Coronary artery (tissue), 2 donors: ENCODE results near the gene TMEM201.

Source experiments
- DNase-seq: peaks from one replicate; pipeline ENCODE4 v3.0.0-alpha.2; 2017; ENCODE audit warnings: low spot score
- H3K27ac ChIP-seq, 2 donors: fragments of 200-600 bp; sonication (generic); one replicate each; pipeline ENCODE4 v1.5.1; 2016 to 2019
- H3K4me3 ChIP-seq: fragments of 200-600 bp; sonication (generic); 2 replicates; pipeline ENCODE4 v1.5.1; 2016; ENCODE audit warnings: mild to moderate bottlenecking, moderate library complexity
- TF ChIP-seq, protein P1 (sequence below): fragments of 200-600 bp; sonication (generic); IDR thresholded peaks from one replicate; pipeline ENCODE4 v1.5.1; 2019; ENCODE audit warnings: antibody characterized with exemption

TMEM201 gene

DNA sequence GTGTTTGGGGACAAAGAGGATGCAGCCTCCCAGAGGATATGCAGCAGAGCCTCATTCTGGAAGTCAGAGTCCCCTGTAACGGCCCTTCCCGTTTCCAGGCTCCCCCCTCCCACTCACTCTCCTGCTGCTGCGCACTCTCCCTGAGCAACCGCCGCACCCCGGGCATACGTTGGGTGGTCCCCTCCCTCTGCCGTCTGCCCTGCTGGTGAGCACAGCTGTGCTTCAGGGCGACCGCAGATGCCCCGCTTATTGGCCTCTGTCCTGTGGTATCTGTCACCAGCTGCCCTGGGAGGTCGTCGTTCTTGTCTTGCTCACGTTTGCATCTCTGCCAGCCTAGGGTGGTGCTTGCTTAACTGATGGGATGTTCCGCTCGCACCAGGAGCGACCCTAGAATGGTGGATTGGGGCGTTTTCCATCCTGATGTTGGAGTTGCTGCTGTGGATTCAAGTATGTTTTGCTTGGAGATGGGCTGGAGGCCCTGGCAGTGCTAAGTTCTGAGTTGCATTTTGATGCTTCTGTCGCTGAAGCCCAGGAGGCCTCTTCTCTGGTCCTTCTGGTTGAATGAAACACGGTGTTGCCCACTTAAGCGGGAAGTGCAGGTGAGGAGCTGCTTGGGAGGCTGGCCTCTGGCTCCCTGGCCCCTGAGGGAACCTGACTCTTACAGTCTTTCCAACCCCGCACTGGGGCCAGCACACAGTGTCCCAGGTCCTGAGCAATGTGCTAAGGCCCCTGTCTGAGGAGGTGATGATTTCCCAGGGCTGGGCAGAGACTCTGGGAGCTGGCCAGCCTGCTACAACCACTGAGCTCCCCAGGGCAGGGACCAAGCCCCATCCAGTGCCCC, 3.2 kb downstream of the TMEM201 start:
- no peak for DNase-seq
- Histone ChIP-seq H3K27ac (no peak overlapping the region), H3K4me3 (no peak overlapping the region)
- TF ChIP-seq, protein P1, sequence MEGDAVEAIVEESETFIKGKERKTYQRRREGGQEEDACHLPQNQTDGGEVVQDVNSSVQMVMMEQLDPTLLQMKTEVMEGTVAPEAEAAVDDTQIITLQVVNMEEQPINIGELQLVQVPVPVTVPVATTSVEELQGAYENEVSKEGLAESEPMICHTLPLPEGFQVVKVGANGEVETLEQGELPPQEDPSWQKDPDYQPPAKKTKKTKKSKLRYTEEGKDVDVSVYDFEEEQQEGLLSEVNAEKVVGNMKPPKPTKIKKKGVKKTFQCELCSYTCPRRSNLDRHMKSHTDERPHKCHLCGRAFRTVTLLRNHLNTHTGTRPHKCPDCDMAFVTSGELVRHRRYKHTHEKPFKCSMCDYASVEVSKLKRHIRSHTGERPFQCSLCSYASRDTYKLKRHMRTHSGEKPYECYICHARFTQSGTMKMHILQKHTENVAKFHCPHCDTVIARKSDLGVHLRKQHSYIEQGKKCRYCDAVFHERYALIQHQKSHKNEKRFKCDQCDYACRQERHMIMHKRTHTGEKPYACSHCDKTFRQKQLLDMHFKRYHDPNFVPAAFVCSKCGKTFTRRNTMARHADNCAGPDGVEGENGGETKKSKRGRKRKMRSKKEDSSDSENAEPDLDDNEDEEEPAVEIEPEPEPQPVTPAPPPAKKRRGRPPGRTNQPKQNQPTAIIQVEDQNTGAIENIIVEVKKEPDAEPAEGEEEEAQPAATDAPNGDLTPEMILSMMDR: no peak

DNA sequence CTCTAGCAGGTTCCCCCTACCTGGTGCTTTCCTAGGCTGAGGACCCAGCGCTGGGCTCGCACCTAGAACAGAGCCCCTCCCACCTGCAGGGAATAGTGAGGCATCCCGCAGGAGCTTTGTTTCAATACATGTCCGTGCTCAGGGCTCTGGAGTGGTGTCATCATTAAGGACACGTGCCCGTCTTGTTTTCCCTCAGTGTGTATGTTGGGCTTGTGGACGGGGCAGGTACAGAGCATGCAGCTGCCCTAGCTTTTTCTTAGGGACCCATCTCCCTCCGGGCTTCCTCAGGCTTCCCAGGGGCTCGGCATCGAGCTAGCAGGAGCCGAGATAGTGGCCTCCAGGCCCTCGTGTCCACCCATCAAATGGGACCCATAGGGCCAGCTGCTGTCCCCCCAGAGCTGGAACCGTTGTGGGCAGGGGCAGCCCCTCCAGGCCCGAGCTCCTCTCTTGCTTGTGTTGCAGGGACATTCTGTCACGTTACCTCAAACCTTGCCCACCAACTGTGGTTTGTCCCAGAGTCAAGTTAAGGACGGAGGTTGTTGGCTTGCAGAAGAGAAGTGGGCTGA, 3.9 kb downstream of the TMEM201 start:
- Histone ChIP-seq H3K4me3 (no peak overlapping the region), H3K27ac (no peak overlapping the region)
- DNase-seq: no peak
- TF ChIP-seq, protein P1: no peak

DNA sequence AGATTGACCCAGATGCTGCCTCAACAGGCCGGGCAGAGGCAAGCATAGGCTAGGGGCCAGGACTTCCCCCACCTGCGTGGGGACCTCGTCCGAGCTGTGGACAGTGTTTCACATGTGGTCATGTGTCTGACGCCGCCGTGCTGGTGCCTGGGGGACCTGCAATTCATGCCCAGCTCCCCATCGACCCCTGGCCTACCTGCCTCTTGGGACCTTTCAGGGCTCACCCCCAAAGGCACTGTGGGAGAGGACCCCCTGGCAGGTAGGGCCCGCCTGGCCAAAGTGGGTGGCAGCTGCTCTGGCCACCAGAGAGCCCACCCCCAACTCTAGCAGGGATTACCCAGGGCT, 4.4 kb downstream of the TMEM201 start:
- H3K4me3 ChIP-seq: peak overlapping the region; percentile 34
- no peak for DNase-seq
- TF ChIP-seq, protein P1: no peak
- peak overlapping the region in 1 of 2 donors; percentile 10 for H3K27ac ChIP-seq

DNA sequence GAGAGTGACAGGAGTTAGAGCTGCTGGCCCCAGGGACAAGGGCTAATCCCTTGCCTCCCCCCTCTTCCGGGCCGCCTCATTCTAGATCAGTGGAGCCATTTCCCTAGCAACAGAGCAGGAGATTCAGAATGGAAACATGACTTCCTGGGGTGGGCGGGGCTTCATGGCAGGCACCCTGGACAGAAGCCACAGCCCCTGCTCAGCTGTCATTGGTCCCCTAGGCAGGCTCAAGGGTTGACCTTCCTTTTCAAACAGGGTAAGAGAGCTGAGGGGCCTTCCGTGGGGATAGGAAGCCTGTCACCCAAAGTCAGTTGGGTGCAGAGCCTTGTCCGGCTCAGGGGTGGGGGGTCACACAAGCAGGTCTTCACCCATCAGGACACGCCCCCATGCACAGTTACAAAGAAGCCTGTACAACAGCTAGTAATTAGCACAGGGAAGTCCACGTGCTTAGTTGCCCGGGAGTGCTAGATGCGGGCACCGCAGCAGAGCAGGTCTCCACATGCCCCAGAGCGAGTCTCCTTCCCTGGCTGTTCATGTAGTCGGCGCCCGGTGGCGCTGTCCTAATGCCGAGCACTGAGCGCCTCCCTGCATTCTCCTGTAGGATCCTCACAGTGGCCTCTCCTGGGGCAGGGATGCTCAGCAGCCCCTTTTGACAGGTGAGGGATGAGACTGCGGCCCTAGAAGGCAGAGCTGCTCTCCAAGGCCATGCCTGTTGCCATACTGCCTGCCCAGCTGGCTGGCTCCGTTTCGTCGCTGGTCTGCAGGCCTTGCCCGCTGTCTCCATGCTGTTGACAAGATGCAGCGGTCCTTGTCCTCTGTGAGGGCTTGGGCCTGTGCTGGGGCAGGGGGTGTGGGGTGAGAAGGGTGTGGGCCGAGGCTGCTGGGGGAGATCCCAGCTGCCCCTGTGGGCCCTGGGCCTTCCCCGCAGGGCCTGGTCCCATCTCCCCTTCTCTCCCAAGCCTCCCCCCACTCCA, 5.1 kb downstream of the TMEM201 start:
- no peak for DNase-seq
- H3K27ac ChIP-seq: peak overlapping the region in 1 of 2 donors; percentile 10
- peak overlapping the region; percentile 34 for H3K4me3 ChIP-seq
- TF ChIP-seq, protein P1: no peak

DNA sequence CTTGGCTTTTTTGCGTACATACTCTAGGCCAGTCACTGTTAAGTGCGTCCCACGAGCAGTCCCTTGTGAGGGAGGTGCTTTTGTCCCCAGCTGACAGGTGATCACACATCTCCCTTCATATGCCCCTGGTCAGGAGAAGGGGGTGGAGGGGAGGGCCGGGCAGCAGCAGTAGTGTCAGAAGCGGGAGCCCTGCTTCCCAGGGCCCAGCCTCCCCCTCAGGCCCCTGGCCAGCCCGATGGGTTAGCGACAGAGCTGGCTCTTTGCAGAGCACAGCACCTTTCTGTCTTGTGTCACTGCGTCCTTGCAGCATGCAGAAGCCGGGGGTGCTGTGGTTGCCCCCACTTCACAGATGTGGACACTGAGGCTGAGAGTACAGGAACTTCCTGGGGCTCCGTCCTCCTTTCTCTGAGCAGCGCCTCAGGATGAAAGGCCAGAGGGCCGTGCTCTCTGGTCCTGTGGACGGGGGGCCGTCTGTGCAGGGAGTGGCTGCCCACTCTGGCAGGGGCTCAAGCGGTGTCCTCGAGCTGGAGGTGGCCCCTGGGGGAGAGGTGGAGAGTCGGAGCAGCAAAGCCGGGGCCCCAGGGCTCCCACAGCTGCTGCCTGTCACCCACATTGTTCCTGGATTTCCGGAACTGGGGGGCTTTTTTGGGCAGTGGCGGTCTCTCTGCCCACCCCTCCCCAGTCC, 5.9 kb downstream of the TMEM201 start:
- Histone ChIP-seq H3K27ac (no peak overlapping the region), H3K4me3 (no peak overlapping the region)
- no peak for DNase-seq
- TF ChIP-seq, protein P1: no peak

DNA sequence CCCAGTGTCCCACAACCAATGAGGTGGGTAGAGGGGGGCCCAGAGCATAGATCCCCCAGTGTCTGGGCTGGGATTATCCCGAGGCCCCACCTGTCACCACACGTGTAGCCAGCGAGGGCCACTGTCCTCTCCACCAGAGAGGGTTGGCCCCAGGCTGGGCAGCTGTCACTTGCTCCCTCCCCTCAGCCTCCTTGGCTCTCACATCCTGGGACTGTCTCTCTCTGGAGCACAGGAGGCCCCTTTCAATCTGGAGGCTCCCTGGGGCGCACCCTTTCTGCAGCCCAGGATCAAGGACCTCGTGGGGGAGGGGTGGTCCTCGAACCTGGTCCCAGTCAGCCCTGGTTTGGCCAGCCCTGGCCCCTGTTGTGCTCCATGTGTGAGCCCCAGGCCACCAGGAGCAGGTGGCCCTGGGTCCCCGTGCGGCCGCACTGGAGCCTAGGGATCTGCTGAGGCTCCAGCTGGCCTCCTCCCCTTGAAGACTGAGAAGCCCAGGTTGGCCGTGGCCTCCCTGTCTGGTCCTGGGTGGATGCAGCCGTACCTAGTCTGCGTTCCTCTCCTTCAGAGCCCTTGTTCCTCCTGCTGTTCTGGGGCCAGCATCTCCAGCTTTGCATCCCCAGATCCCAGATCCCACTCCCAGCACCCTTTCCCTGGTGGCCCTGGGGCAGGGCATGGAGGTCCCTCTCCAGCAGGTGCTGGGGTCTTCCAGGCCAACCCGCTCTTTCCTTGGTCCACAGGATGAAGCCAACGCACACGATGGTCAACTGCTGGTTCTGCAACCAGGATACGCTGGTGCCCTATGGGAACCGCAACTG, 6.7 kb downstream of the TMEM201 start:
- Histone ChIP-seq H3K27ac (no peak overlapping the region), H3K4me3 (no peak overlapping the region)
- DNase-seq: no peak
- TF ChIP-seq, protein P1: no peak
